ENCODE results near the gene TYK2.

Gene TYK2

GRCh38 chr19:10315335-10316214, 64.8 kb downstream of the TYK2 start, which contains the start of gene FDX2:
FDX2 (minus strand) TSS chr19:10316015; CDS start chr19:10315996, 19 bp downstream.
- DNase-seq (ENCODE audit: low read depth in 2 of 2) = peak; percentile 83 to 91

GRCh38 chr19:10309423-10309822, 70.9 kb downstream of the TYK2 start, which contains the start of gene ZGLP1:
ZGLP1 (minus strand) TSS chr19:10309815.
- no peak for DNase-seq (ENCODE audit: low read depth in 2 of 2)

GRCh38 chr19:10306327-10306726, 74.0 kb downstream of the TYK2 start:
- no peak for DNase-seq (ENCODE audit: low read depth in 2 of 2)

GRCh38 chr19:10305139-10305806, 75.1 kb downstream of the TYK2 start:
- DNase-seq (ENCODE audit: low read depth in 2 of 2) = no peak
